ENCODE data around the gene SCAI. TPM values are rescaled to one million over a fixed set of nuclear protein-coding genes. Genes with fewer than 3 reads are reported as not detected.

The SCAI gene
- total and polyA plus RNA-seq, 2 experiments from 2014 or later, result 13.3 to 35.0 TPM

DNA sequence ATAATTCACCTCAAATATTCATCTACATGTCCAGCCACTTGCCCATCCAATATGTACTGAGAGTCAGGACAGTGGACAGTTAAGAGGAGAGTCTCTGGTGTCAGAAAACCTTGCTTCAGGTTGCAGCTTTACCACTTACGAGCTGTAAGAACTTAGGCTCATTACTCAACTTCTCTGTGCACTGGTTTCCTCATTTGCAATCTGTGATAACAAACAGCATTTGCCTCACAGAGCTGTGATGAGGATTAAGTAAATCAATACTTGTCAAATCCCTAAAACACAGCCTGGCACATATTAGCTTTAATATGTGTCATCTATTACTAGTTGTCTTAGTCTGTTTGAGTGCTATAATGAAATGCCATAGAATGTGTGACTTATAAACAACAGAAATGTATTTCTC, 211.0 kb downstream of the SCAI start (continued):
- TF ChIP-seq, protein P1, sequence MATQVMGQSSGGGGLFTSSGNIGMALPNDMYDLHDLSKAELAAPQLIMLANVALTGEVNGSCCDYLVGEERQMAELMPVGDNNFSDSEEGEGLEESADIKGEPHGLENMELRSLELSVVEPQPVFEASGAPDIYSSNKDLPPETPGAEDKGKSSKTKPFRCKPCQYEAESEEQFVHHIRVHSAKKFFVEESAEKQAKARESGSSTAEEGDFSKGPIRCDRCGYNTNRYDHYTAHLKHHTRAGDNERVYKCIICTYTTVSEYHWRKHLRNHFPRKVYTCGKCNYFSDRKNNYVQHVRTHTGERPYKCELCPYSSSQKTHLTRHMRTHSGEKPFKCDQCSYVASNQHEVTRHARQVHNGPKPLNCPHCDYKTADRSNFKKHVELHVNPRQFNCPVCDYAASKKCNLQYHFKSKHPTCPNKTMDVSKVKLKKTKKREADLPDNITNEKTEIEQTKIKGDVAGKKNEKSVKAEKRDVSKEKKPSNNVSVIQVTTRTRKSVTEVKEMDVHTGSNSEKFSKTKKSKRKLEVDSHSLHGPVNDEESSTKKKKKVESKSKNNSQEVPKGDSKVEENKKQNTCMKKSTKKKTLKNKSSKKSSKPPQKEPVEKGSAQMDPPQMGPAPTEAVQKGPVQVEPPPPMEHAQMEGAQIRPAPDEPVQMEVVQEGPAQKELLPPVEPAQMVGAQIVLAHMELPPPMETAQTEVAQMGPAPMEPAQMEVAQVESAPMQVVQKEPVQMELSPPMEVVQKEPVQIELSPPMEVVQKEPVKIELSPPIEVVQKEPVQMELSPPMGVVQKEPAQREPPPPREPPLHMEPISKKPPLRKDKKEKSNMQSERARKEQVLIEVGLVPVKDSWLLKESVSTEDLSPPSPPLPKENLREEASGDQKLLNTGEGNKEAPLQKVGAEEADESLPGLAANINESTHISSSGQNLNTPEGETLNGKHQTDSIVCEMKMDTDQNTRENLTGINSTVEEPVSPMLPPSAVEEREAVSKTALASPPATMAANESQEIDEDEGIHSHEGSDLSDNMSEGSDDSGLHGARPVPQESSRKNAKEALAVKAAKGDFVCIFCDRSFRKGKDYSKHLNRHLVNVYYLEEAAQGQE (IDR thresholded peaks at IDR 0.05; ENCODE audit: unreplicated experiment), result no peak
- TF ChIP-seq ZNF331 (CRISPR knock-in tag; IDR thresholded peaks at IDR 0.05; ENCODE audit: low read depth), result no peak
- no peak for TF ChIP-seq NANOG (IDR thresholded peaks at IDR 0.05; ENCODE audit: borderline replicate concordance)
- no peak for TF ChIP-seq EZH2 (IDR thresholded peaks at IDR 0.05; ENCODE audit: low read depth, unreplicated experiment)

DNA sequence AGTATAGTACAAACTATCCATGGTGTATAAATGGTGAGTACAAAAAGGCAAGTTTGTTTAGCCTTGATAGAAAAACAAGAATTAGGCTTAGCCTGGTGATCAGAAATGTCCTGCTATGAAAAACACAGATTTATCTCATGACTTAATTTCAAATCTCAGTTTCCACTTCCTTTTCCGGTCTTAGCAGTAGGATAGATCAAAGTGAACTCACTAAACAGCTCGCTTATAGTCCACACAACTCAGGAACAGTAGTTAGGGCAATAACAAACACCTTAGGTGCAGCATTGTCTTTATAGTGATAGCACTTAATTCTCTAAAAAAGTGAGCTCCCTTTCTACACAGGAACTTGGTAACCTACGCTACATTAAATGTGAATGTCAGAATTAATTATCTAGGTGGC, 213.9 kb downstream of the SCAI start:
- no peaks in the 10 kb centered on the region for H3K27me3 Mint-ChIP-seq (ENCODE audit: insufficient read depth, low read depth, poor library complexity)
- H3K9me3 Mint-ChIP-seq, result no peaks in the 10 kb centered on the region
- no peaks in the 10 kb centered on the region for H3K4me1 ChIP-seq (ENCODE audit: insufficient read depth)
- H3K36me3 Mint-ChIP-seq (ENCODE audit: low read depth), result no peaks in the 10 kb centered on the region
- H4K20me1 ChIP-seq (replicated peaks; ENCODE audit: insufficient read depth), result no peaks in the 10 kb centered on the region
- H3K27ac ChIP-seq (ENCODE audit: low read depth), result no peak overlapping the region
- DNase-seq (ENCODE audit: low spot score) (no peak), ATAC-seq (no peak)
- no peaks in the 10 kb centered on the region for H3K4me1 Mint-ChIP-seq
- no peaks in the 10 kb centered on the region for H3K9me2 ChIP-seq (ENCODE audit: insufficient read depth)
- no peak overlapping the region for H2AFZ ChIP-seq
- H3K4me2 ChIP-seq, result no peak overlapping the region
- no peaks in the 10 kb centered on the region for H3K36me3 ChIP-seq (ENCODE audit: insufficient read depth)
- no peaks in the 10 kb centered on the region for H3F3A ChIP-seq (replicated peaks; ENCODE audit: low read depth)
- no peak overlapping the region for H3K4me3 Mint-ChIP-seq
- no peaks in the 10 kb centered on the region for H3K79me2 ChIP-seq (replicated peaks; ENCODE audit: insufficient read depth)
- H3K27ac Mint-ChIP-seq, result no peak overlapping the region
- H3K4me3 ChIP-seq, result no peak overlapping the region
- no peaks in the 10 kb centered on the region for H3K27me3 ChIP-seq (ENCODE audit: insufficient read depth)
- TF ChIP-seq POLR2AphosphoS5 (IDR thresholded peaks at IDR 0.05; ENCODE audit: low read depth) (no peak), EZH2 (IDR thresholded peaks at IDR 0.05; ENCODE audit: low read depth, unreplicated experiment) (no peak), JUNB (IDR thresholded peaks at IDR 0.05; ENCODE audit: unreplicated experiment) (no peak), ZNF331 (CRISPR knock-in tag; IDR thresholded peaks at IDR 0.05; ENCODE audit: low read depth) (no peak), CREB1 (CRISPR knock-in tag; IDR thresholded peaks at IDR 0.05; ENCODE audit: low read depth) (no peak), STAT1 (IDR thresholded peaks at IDR 0.05; ENCODE audit: unreplicated experiment) (no peak), NANOG (IDR thresholded peaks at IDR 0.05; ENCODE audit: borderline replicate concordance) (no peak), EZH2phosphoT487 (IDR thresholded peaks at IDR 0.05; ENCODE audit: unreplicated experiment) (no peak)
- TF ChIP-seq, protein P2, sequence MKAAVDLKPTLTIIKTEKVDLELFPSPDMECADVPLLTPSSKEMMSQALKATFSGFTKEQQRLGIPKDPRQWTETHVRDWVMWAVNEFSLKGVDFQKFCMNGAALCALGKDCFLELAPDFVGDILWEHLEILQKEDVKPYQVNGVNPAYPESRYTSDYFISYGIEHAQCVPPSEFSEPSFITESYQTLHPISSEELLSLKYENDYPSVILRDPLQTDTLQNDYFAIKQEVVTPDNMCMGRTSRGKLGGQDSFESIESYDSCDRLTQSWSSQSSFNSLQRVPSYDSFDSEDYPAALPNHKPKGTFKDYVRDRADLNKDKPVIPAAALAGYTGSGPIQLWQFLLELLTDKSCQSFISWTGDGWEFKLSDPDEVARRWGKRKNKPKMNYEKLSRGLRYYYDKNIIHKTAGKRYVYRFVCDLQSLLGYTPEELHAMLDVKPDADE (IDR thresholded peaks at IDR 0.05), result no peak
- TF ChIP-seq, protein P3, sequence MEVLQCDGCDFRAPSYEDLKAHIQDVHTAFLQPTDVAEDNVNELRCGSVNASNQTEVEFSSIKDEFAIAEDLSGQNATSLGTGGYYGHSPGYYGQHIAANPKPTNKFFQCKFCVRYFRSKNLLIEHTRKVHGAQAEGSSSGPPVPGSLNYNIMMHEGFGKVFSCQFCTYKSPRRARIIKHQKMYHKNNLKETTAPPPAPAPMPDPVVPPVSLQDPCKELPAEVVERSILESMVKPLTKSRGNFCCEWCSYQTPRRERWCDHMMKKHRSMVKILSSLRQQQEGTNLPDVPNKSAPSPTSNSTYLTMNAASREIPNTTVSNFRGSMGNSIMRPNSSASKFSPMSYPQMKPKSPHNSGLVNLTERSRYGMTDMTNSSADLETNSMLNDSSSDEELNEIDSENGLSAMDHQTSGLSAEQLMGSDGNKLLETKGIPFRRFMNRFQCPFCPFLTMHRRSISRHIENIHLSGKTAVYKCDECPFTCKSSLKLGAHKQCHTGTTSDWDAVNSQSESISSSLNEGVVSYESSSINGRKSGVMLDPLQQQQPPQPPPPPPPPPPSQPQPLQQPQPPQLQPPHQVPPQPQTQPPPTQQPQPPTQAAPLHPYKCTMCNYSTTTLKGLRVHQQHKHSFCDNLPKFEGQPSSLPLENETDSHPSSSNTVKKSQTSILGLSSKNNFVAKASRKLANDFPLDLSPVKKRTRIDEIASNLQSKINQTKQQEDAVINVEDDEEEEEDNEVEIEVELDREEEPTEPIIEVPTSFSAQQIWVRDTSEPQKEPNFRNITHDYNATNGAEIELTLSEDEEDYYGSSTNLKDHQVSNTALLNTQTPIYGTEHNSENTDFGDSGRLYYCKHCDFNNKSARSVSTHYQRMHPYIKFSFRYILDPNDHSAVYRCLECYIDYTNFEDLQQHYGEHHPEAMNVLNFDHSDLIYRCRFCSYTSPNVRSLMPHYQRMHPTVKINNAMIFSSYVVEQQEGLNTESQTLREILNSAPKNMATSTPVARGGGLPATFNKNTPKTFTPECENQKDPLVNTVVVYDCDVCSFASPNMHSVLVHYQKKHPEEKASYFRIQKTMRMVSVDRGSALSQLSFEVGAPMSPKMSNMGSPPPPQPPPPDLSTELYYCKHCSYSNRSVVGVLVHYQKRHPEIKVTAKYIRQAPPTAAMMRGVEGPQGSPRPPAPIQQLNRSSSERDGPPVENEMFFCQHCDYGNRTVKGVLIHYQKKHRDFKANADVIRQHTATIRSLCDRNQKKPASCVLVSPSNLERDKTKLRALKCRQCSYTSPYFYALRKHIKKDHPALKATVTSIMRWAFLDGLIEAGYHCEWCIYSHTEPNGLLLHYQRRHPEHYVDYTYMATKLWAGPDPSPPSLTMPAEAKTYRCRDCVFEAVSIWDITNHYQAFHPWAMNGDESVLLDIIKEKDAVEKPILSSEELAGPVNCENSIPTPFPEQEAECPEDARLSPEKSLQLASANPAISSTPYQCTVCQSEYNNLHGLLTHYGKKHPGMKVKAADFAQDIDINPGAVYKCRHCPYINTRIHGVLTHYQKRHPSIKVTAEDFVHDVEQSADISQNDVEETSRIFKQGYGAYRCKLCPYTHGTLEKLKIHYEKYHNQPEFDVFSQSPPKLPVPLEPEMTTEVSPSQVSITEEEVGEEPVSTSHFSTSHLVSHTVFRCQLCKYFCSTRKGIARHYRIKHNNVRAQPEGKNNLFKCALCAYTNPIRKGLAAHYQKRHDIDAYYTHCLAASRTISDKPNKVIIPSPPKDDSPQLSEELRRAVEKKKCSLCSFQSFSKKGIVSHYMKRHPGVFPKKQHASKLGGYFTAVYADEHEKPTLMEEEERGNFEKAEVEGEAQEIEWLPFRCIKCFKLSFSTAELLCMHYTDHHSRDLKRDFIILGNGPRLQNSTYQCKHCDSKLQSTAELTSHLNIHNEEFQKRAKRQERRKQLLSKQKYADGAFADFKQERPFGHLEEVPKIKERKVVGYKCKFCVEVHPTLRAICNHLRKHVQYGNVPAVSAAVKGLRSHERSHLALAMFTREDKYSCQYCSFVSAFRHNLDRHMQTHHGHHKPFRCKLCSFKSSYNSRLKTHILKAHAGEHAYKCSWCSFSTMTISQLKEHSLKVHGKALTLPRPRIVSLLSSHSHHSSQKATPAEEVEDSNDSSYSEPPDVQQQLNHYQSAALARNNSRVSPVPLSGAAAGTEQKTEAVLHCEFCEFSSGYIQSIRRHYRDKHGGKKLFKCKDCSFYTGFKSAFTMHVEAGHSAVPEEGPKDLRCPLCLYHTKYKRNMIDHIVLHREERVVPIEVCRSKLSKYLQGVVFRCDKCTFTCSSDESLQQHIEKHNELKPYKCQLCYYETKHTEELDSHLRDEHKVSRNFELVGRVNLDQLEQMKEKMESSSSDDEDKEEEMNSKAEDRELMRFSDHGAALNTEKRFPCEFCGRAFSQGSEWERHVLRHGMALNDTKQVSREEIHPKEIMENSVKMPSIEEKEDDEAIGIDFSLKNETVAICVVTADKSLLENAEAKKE (CRISPR knock-in tag; IDR thresholded peaks at IDR 0.05), result no peak
- TF ChIP-seq, protein P1 (IDR thresholded peaks at IDR 0.05; ENCODE audit: unreplicated experiment), result no peak
